ENCODE data around the gene GMDS. TPM values are rescaled to one million over a fixed set of nuclear protein-coding genes. Genes with fewer than 3 reads are reported as not detected.

GMDS gene
- total and polyA plus RNA-seq, 2 donors = 19.9 to 28.4 TPM

DNA sequence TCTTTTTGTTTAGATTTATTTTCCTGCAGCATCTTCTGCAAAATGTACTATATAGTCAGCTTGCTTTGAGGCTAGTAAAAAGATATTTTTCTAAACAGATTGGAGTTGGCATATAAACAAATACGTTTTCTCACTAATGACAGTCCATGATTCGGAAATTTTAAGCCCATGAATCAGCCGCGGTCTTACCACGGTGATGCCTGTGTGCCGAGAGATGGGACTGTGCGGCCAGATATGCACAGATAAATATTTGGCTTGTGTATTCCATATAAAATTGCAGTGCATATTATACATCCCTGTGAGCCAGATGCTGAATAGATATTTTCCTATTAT is 632.5 kb downstream of the GMDS start:
- peaks cover 10 to 30% of the 10 kb centered on the region in 2 donors for H3K4me1 ChIP-seq (ENCODE audit: control insufficient read depth in 2 of 2, insufficient read depth in 2 of 2, low read length in 2 of 2)
- 24% methylated on average over 7 of the region's 7 CpGs for WGBS
- H3K36me3 ChIP-seq (ENCODE audit: control insufficient read depth in 2 of 2, insufficient read depth in 2 of 2, low read length in 1 of 2) = no peaks in the 10 kb centered on the region
- no peak overlapping the region for H3K27ac ChIP-seq (ENCODE audit: low read depth in 1 of 2, low read length in 1 of 2)
- DNase-seq (ENCODE audit: low read depth in 6 of 9, low spot score in 9 of 9) = no peak
- H3K27me3 ChIP-seq (ENCODE audit: control insufficient read depth in 2 of 2, insufficient read depth in 1 of 2, low read length in 1 of 2) = peaks cover 89 to 98% of the 10 kb centered on the region in 2 donors
- peaks cover 0 to 9% of the 10 kb centered on the region in 2 donors for H3K9me3 ChIP-seq (ENCODE audit: control insufficient read depth in 2 of 2, insufficient read depth in 1 of 2, low read length in 1 of 2)
- H3K4me3 ChIP-seq (ENCODE audit: low read length in 2 of 2) = peak overlapping the region; percentile 17 to 32

DNA sequence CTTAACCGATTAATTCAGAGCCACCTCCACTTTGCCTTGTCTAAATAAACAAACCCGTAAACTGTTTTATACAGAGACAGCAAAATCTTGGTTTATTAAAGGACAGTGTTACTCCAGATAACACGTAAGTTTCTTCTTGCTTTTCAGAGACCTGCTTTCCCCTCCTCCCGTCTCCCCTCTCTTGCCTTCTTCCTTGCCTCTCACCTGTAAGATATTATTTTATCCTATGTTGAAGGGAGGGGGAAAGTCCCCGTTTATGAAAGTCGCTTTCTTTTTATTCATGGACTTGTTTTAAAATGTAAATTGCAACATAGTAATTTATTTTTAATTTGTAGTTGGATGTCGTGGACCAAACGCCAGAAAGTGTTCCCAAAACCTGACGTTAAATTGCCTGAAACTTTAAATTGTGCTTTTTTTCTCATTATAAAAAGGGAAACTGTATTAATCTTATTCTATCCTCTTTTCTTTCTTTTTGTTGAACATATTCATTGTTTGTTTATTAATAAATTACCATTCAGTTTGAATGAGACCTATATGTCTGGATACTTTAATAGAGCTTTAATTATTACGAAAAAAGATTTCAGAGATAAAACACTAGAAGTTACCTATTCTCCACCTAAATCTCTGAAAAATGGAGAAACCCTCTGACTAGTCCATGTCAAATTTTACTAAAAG is 633.0 kb downstream of the GMDS start:
- peaks cover 0 to 9% of the 10 kb centered on the region in 2 donors for H3K9me3 ChIP-seq (ENCODE audit: control insufficient read depth in 2 of 2, insufficient read depth in 1 of 2, low read length in 1 of 2)
- H3K27me3 ChIP-seq (ENCODE audit: control insufficient read depth in 2 of 2, insufficient read depth in 1 of 2, low read length in 1 of 2) = peaks cover 90 to 98% of the 10 kb centered on the region in 2 donors
- H3K4me1 ChIP-seq (ENCODE audit: control insufficient read depth in 2 of 2, insufficient read depth in 2 of 2, low read length in 2 of 2) = peaks cover 10 to 35% of the 10 kb centered on the region in 2 donors
- H3K36me3 ChIP-seq (ENCODE audit: control insufficient read depth in 2 of 2, insufficient read depth in 2 of 2, low read length in 1 of 2) = no peaks in the 10 kb centered on the region
- no peak overlapping the region for H3K27ac ChIP-seq (ENCODE audit: low read depth in 1 of 2, low read length in 1 of 2)
- DNase-seq (ENCODE audit: low read depth in 6 of 9, low spot score in 9 of 9) = no peak
- peak overlapping the region; percentile 17 to 69 for H3K4me3 ChIP-seq (ENCODE audit: low read length in 2 of 2)
- WGBS = 22% methylated on average over 10 of the region's 10 CpGs

DNA sequence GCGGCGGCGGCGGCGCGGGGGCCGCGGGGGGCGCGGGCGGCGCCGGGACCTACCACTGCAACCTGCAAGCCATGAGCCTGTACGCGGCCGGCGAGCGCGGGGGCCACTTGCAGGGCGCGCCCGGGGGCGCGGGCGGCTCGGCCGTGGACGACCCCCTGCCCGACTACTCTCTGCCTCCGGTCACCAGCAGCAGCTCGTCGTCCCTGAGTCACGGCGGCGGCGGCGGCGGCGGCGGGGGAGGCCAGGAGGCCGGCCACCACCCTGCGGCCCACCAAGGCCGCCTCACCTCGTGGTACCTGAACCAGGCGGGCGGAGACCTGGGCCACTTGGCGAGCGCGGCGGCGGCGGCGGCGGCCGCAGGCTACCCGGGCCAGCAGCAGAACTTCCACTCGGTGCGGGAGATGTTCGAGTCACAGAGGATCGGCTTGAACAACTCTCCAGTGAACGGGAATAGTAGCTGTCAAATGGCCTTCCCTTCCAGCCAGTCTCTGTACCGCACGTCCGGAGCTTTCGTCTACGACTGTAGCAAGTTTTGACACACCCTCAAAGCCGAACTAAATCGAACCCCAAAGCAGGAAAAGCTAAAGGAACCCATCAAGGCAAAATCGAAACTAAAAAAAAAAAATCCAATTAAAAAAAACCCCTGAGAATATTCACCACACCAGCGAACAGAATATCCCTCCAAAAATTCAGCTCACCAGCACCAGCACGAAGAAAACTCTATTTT is 633.7 kb downstream of the GMDS start:
- peaks cover 89 to 98% of the 10 kb centered on the region in 2 donors for H3K27me3 ChIP-seq (ENCODE audit: control insufficient read depth in 2 of 2, insufficient read depth in 1 of 2, low read length in 1 of 2)
- H3K4me1 ChIP-seq (ENCODE audit: control insufficient read depth in 2 of 2, insufficient read depth in 2 of 2, low read length in 2 of 2) = peaks cover 15 to 41% of the 10 kb centered on the region in 2 donors
- H3K9me3 ChIP-seq (ENCODE audit: control insufficient read depth in 2 of 2, insufficient read depth in 1 of 2, low read length in 1 of 2) = peaks cover 0 to 9% of the 10 kb centered on the region in 2 donors
- peak overlapping the region in 1 of 2 donors; percentile 53 for H3K27ac ChIP-seq (ENCODE audit: low read depth in 1 of 2, low read length in 1 of 2)
- peak overlapping the region; percentile 17 to 69 for H3K4me3 ChIP-seq (ENCODE audit: low read length in 2 of 2)
- peak in 1 of 9 donors; percentile 62 for DNase-seq (ENCODE audit: low read depth in 6 of 9, low spot score in 9 of 9)
- no peaks in the 10 kb centered on the region for H3K36me3 ChIP-seq (ENCODE audit: control insufficient read depth in 2 of 2, insufficient read depth in 2 of 2, low read length in 1 of 2)
- WGBS = 2% methylated on average over 71 of the region's 71 CpGs

DNA sequence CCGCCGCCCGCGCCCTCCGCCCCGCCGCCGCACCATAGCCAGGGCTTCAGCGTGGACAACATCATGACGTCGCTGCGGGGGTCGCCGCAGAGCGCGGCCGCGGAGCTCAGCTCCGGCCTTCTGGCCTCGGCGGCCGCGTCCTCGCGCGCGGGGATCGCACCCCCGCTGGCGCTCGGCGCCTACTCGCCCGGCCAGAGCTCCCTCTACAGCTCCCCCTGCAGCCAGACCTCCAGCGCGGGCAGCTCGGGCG is 634.2 kb downstream of the GMDS start:
- WGBS = 4% methylated on average over 38 of the region's 38 CpGs
- Histone ChIP-seq H3K4me1 (ENCODE audit: control insufficient read depth in 2 of 2, insufficient read depth in 2 of 2, low read length in 2 of 2) (peaks cover 15 to 46% of the 10 kb centered on the region in 2 donors), H3K27me3 (ENCODE audit: control insufficient read depth in 2 of 2, insufficient read depth in 1 of 2, low read length in 1 of 2) (peaks cover 89 to 98% of the 10 kb centered on the region in 2 donors), H3K27ac (ENCODE audit: low read depth in 1 of 2, low read length in 1 of 2) (peak overlapping the region in 1 of 2 donors; percentile 42), H3K9me3 (ENCODE audit: control insufficient read depth in 2 of 2, insufficient read depth in 1 of 2, low read length in 1 of 2) (peaks cover 0 to 13% of the 10 kb centered on the region in 2 donors), H3K36me3 (ENCODE audit: control insufficient read depth in 2 of 2, insufficient read depth in 2 of 2, low read length in 1 of 2) (no peaks in the 10 kb centered on the region), H3K4me3 (ENCODE audit: low read length in 2 of 2) (peak overlapping the region in 1 of 2 donors; percentile 69)
- DNase-seq (ENCODE audit: low read depth in 6 of 9, low spot score in 9 of 9) = no peak

DNA sequence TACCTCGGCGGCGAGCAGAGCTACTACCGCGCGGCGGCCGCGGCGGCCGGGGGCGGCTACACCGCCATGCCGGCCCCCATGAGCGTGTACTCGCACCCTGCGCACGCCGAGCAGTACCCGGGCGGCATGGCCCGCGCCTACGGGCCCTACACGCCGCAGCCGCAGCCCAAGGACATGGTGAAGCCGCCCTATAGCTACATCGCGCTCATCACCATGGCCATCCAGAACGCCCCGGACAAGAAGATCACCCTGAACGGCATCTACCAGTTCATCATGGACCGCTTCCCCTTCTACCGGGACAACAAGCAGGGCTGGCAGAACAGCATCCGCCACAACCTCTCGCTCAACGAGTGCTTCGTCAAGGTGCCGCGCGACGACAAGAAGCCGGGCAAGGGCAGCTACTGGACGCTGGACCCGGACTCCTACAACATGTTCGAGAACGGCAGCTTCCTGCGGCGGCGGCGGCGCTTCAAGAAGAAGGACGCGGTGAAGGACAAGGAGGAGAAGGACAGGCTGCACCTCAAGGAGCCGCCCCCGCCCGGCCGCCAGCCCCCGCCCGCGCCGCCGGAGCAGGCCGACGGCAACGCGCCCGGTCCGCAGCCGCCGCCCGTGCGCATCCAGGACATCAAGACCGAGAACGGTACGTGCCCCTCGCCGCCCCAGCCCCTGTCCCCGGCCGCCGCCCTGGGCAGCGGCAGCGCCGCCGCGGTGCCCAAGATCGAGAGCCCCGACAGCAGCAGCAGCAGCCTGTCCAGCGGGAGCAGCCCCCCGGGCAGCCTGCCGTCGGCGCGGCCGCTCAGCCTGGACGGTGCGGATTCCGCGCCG is 634.7 kb downstream of the GMDS start:
- DNase-seq (ENCODE audit: low read depth in 6 of 9, low spot score in 9 of 9) = peak in 1 of 9 donors; percentile 42
- Histone ChIP-seq H3K27ac (ENCODE audit: low read depth in 1 of 2, low read length in 1 of 2) (peak overlapping the region; percentile 7 to 78), H3K4me1 (ENCODE audit: control insufficient read depth in 2 of 2, insufficient read depth in 2 of 2, low read length in 2 of 2) (peaks cover 15 to 50% of the 10 kb centered on the region in 2 donors), H3K4me3 (ENCODE audit: low read length in 2 of 2) (peak overlapping the region; percentile 37 to 69), H3K36me3 (ENCODE audit: control insufficient read depth in 2 of 2, insufficient read depth in 2 of 2, low read length in 1 of 2) (no peaks in the 10 kb centered on the region), H3K9me3 (ENCODE audit: control insufficient read depth in 2 of 2, insufficient read depth in 1 of 2, low read length in 1 of 2) (peaks cover 0 to 14% of the 10 kb centered on the region in 2 donors), H3K27me3 (ENCODE audit: control insufficient read depth in 2 of 2, insufficient read depth in 1 of 2, low read length in 1 of 2) (peaks cover 89 to 98% of the 10 kb centered on the region in 2 donors)
- 5% methylated on average over 101 of the region's 101 CpGs for WGBS

DNA sequence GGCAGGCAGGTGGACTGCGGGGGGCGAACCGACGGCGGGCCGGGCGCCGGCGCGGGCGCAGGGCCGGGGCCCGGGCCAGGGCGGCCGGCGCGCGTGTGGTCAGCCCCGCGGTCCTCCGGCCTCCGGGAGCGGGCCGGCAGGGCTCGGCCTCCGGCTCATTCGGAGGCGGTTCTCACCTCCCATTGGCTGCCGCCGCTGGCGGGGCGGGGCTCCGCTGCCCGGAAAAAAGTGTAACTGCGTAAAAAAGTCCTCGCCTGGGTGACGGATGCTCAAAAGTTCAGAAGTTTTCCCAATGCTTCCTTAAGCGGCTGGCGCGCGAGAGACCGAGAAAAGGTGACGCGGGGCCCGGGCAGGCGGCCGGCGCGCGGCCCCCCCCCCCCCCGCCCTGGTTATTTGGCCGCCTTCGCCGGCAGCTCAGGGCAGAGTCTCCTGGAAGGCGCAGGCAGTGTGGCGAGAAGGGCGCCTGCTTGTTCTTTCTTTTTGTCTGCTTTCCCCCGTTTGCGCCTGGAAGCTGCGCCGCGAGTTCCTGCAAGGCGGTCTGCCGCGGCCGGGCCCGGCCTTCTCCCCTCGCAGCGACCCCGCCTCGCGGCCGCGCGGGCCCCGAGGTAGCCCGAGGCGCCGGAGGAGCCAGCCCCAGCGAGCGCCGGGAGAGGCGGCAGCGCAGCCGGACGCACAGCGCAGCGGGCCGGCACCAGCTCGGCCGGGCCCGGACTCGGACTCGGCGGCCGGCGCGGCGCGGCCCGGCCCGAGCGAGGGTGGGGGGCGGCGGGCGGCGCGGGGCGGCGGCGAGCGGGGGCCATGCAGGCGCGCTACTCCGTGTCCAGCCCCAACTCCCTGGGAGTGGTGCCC is 635.5 kb downstream of the GMDS start, which contains the start of gene FOXC1:
Gene FOXC1 (plus strand): TSS at position 268 of the 849 bp plus-strand sequence. CDS start 531 bp downstream, at position 799.
- Histone ChIP-seq H3K9me3 (ENCODE audit: control insufficient read depth in 2 of 2, insufficient read depth in 1 of 2, low read length in 1 of 2) (peaks cover 0 to 18% of the 10 kb centered on the region in 2 donors), H3K36me3 (ENCODE audit: control insufficient read depth in 2 of 2, insufficient read depth in 2 of 2, low read length in 1 of 2) (no peaks in the 10 kb centered on the region), H3K27ac (ENCODE audit: low read depth in 1 of 2, low read length in 1 of 2) (peak within 1 kb of the TSS; percentile 7 to 79), H3K27me3 (ENCODE audit: control insufficient read depth in 2 of 2, insufficient read depth in 1 of 2, low read length in 1 of 2) (peaks cover 89 to 98% of the 10 kb centered on the region in 2 donors), H3K4me1 (ENCODE audit: control insufficient read depth in 2 of 2, insufficient read depth in 2 of 2, low read length in 2 of 2) (peaks cover 15 to 54% of the 10 kb centered on the region in 2 donors), H3K4me3 (ENCODE audit: low read length in 2 of 2) (peak within 1 kb of the TSS; percentile 37 to 69)
- DNase-seq (ENCODE audit: low read depth in 6 of 9, low spot score in 9 of 9) = peak in 2 of 9 donors; percentile 52 to 72
- under 1% methylated on average over 115 of the region's 115 CpGs for WGBS

DNA sequence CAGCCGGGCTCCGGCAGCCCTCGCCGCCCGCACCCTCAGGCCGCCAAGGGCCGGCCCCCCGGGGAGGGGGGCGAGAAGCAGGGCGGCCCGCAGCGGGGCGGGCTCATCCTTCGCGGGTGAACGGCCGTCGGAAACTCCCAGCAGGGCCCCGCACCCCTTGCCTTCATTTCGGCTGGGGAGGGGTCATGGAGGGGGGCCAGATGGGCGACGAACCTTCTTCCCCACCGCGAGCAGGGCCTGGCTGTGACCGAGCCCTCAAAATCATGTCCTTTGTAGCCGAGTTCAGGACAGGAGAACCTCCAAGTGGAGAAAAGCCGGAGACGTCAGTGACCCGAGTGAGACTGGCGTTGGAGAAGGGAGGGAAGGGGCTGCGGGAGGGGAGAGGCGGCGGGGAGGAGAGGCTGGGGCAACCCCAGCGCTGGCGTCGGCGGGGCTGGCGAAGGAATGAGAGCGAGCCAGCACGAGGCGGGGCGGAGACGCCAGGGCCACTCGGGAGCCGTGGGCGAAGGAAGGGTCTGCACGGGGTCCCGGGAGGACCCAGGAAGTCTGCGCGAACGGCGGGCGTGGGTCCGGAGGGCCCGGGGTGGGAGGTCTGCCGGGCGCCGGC is 636.3 kb downstream of the GMDS start:
- WGBS = 3% methylated on average over 58 of the region's 58 CpGs
- H3K4me1 ChIP-seq (ENCODE audit: control insufficient read depth in 2 of 2, insufficient read depth in 2 of 2, low read length in 2 of 2) = peaks cover 18 to 56% of the 10 kb centered on the region in 2 donors
- H3K9me3 ChIP-seq (ENCODE audit: control insufficient read depth in 2 of 2, insufficient read depth in 1 of 2, low read length in 1 of 2) = peaks cover 0 to 17% of the 10 kb centered on the region in 2 donors
- H3K4me3 ChIP-seq (ENCODE audit: low read length in 2 of 2) = peak overlapping the region; percentile 24 to 69
- peak overlapping the region in 1 of 2 donors; percentile 79 for H3K27ac ChIP-seq (ENCODE audit: low read depth in 1 of 2, low read length in 1 of 2)
- no peaks in the 10 kb centered on the region for H3K36me3 ChIP-seq (ENCODE audit: control insufficient read depth in 2 of 2, insufficient read depth in 2 of 2, low read length in 1 of 2)
- H3K27me3 ChIP-seq (ENCODE audit: control insufficient read depth in 2 of 2, insufficient read depth in 1 of 2, low read length in 1 of 2) = peaks cover 89 to 98% of the 10 kb centered on the region in 2 donors
- peak in 1 of 9 donors; percentile 33 for DNase-seq (ENCODE audit: low read depth in 6 of 9, low spot score in 9 of 9)
